ENCODE data around the gene FBXO15.
A peak's percentile ranks its signal among the peaks of the same experiment; 100 is the strongest.

FBXO15 gene

DNA sequence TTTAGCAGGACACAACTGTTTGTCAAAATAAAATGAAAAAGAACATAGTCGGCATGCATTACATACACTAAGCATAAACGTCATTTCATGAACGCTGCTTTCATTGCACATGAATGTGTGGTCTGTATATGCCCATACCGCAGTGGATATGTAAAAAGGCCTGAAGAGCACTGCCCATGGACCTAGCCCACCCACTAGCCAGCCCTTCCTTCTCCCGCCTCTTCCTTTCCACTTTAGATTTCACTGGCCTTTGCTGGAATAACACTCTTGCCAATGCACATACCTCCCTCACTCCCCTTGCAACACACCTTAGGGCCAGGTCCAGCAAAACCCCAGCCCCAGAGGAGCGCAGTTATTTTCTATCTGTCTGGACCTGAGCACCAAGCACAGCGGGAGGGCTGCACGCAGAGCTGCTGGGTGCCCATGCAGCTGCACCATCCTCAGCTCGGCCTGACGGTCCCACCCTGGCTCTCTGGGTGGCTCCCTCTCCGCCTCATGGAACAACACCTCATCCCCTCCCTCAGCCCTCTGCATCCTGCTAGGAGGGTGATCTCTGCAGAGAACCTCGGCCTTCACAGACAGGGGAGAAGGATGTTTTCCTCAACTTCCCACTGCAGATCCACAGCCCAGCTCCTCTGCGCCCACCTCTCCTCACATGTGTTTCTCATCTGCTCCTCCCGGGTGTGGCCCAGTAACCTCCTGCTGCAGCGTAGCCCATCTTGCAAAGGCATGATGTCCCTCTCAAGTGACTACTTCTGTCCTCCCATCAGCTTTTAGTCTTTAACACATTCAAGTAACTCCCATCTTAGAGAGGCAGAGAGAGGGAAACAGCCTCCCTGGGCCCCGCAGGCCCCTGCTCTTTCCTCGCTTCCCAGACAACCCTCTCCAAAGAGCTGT is 72.7 kb downstream of the FBXO15 start:
- DNase-seq, result no peak
- in situ Hi-C loops (cut with HindIII; ENCODE audit: low pct_ligation_motif_present, low pct_unique_long_range_greater_than_20kb, low sequenced_read_pairs), result no loop called here

- no peak for DNase-seq
- in situ Hi-C loops (cut with HindIII; ENCODE audit: low pct_ligation_motif_present, low pct_unique_long_range_greater_than_20kb, low sequenced_read_pairs), result no loop called here
These were observed 73.5 kb downstream of the FBXO15 start for GRCh38 chr18:74073957-74074667.

DNA sequence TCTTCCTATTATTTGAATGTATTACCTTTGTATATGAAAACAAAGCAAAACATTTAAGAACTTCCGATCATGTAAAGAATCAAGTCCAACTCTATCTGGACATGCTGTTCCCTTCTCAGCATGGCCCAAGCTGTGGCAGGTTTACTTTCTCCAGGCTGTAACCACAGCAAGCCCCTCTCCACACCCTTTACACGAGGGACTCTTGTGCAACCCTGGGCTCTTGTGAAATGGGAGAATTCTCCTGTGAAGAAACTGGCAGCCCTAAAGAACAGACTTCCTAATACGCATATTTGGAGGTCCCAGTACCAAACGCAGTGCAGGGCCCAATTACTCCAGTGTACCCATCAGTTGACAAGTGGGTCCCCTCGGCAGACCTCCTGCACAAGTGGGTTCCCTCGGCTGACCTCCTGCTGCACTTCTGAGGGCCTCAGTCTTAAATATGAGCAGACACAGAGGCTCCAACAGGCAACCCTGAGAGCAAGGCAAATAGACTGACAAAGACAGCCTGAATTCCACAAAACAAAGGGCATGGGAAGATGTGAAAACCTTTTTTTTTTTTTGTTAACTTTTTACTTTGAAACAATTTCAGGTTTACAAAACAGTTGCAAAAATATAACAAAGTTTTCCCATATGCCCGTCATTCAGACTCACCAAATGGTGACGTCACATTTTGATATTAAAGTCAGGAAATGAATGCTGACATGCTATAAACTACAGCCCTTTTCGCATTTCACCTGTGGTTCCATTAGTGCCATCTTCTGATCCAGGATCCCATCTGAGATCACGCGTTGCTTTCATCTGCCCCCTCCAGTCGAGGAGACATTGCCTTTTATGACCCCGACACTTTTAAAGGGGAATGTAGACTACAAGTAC is 78.2 kb downstream of the FBXO15 start:
- in situ Hi-C loops (cut with HindIII; ENCODE audit: low pct_ligation_motif_present, low pct_unique_long_range_greater_than_20kb, low sequenced_read_pairs), result no loop called here
- no peak for DNase-seq

GRCh38 chr18:74068296-74068695 is 79.3 kb downstream of the FBXO15 start:
- no peak for DNase-seq
- in situ Hi-C loops (cut with HindIII; ENCODE audit: low pct_ligation_motif_present, low pct_unique_long_range_greater_than_20kb, low sequenced_read_pairs), result no loop called here

DNA sequence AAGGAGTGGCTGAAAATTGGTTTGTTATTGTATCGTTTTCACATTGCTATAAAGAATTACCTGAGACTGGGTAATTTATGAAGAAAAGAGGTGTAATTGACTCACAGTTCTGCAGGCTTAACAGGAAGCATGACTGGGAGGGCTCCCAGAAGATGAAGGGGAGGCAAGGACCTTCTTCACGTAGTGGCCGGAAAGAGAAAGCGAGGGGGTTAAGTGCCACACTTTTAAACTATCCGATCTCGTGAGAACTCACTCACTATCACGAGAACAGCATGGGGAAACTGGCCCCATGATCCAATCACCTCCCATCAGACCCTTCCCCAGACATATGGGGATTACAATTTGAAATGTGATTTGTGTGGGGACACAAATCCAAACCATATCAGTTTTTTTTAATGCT is 81.6 kb downstream of the FBXO15 start:
- in situ Hi-C loops (cut with HindIII; ENCODE audit: low pct_ligation_motif_present, low pct_unique_long_range_greater_than_20kb, low sequenced_read_pairs), result no loop called here
- no peak for DNase-seq

GRCh38 chr18:74065366-74065765 is 82.3 kb downstream of the FBXO15 start:
- in situ Hi-C loops (cut with HindIII; ENCODE audit: low pct_ligation_motif_present, low pct_unique_long_range_greater_than_20kb, low sequenced_read_pairs), result no loop called here
- DNase-seq, result no peak

DNA sequence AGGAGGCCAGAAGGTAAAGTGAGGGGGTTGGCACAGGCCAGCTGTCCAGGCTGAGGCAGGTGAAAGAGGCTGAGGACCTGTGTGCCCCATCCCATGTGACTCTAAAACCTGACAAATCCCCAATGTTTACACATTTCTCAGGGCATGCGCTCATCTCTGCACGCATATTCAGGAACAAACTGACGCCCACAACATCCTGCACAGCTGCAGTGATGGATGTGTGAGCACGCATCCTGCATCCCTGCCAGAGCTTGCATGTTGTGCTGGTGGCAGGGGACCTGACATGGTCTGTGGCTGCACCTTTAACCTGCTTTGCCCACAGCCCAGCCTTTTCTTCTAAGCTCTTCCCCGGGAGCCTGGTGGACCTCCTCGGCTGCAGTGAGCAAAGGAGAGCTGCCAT is 83.1 kb downstream of the FBXO15 start:
- in situ Hi-C loops (cut with HindIII; ENCODE audit: low pct_ligation_motif_present, low pct_unique_long_range_greater_than_20kb, low sequenced_read_pairs), result no loop called here
- no peak for DNase-seq

GRCh38 chr18:74063557-74063956 is 84.1 kb downstream of the FBXO15 start:
- no peak for DNase-seq
- in situ Hi-C loops (cut with HindIII; ENCODE audit: low pct_ligation_motif_present, low pct_unique_long_range_greater_than_20kb, low sequenced_read_pairs), result no loop called here

DNA sequence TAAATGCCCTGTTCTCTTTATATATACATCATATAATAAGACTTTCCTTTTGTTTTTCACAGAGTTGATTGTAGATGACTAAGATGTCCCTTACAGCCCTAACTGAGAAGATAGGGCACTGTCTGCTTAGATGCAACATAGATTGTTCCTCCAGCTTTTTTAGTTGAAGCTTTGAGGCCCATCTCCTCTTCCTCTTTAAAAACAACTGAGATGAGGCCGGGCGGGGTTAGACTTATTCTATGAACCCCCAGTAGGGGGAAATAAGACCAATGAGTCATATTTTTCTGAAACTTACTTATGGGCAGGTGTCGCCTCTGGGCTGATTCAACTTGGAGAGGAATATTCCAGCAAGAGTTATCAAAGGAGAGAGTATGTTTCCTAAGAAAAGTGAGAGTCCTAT is 84.6 kb downstream of the FBXO15 start:
- in situ Hi-C loops (cut with HindIII; ENCODE audit: low pct_ligation_motif_present, low pct_unique_long_range_greater_than_20kb, low sequenced_read_pairs), result no loop called here
- no peak for DNase-seq

GRCh38 chr18:74062037-74062436 is 85.6 kb downstream of the FBXO15 start:
- in situ Hi-C loops (cut with HindIII; ENCODE audit: low pct_ligation_motif_present, low pct_unique_long_range_greater_than_20kb, low sequenced_read_pairs), result no loop called here
- DNase-seq, result no peak

- DNase-seq, result no peak
- in situ Hi-C loops (cut with HindIII; ENCODE audit: low pct_ligation_motif_present, low pct_unique_long_range_greater_than_20kb, low sequenced_read_pairs), result no loop called here
These were observed 87.1 kb downstream of the FBXO15 start for GRCh38 chr18:74060579-74060978.

GRCh38 chr18:74050807-74051206 is 96.8 kb downstream of the FBXO15 start:
- in situ Hi-C loops (cut with HindIII; ENCODE audit: low pct_ligation_motif_present, low pct_unique_long_range_greater_than_20kb, low sequenced_read_pairs), result no loop called here
- no peak for DNase-seq

DNA sequence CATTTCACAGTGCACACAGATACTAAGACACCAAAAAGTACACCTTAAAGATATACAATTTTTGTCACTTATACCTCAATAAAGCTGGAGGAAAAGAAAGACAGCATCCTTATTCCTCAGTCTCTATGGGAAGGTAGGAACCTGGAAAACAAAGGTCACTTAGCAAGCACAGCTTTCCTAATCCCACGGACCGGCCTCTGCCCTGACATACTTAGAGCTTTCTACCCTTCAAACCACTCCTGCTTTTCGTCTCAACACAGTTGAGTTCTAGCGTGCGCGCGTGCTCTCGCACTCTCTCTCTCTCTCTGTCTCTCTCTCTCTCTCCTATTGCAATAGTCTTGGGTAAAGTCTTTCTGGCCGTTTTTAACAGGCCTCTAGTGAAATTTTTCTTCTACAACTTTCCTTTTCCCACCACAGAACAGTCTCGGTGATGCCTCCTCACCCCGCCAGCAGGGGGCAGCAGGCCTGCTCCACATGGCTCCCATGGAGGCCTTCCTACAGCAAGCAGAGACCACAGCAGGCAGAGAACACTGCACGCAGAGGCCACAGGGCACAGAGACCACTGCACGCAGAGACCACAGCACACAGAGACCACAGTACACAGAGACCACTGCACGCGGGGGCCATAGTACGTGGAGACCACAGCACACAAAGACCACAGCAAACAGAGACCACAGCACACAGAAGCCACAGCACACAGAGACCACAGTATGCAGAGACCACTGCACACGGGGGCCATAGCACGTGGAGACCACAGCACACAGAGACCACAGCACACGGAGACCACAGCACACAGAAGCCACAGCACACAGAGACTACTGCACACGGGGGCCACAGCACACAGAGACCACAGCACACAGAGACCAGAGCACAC is 106.9 kb downstream of the FBXO15 start:
- in situ Hi-C loops (cut with HindIII; ENCODE audit: low pct_ligation_motif_present, low pct_unique_long_range_greater_than_20kb, low sequenced_read_pairs), result no loop called here
- DNase-seq, result peak; percentile 35

GRCh38 chr18:74040008-74040407 is 107.6 kb downstream of the FBXO15 start:
- in situ Hi-C loops (cut with HindIII; ENCODE audit: low pct_ligation_motif_present, low pct_unique_long_range_greater_than_20kb, low sequenced_read_pairs), result no loop called here

GRCh38 chr18:74029161-74029560 is 118.5 kb downstream of the FBXO15 start:
- DNase-seq, result no peak
- in situ Hi-C loops (cut with HindIII; ENCODE audit: low pct_ligation_motif_present, low pct_unique_long_range_greater_than_20kb, low sequenced_read_pairs), result no loop called here

More at GRCh38 chr18:74040008-74040407, 107.6 kb downstream of the FBXO15 start:
- DNase-seq, result no peak

Measured in ACHN (cell line).